MM.1S (cell line): ENCODE results near the gene FBXL20.

Source experiments
- DNase-seq: peaks from one replicate; pipeline ENCODE4 v3.0.0-alpha.2; 2015
- H2AFZ ChIP-seq: fragments of 300-600 bp; sonication (generic); 2 replicates; pipeline ENCODE4 v1.6.0; 2016; ENCODE audit warnings: antibody characterized with exemption, low read length
- H3F3A ChIP-seq: fragments of 300-600 bp; sonication (generic); 2 replicates; pipeline ENCODE4 v1.6.1; 2016; ENCODE audit warnings: mild to moderate bottlenecking, antibody characterized with exemption, low read length, moderate library complexity, mixed read lengths; ENCODE audit not compliant: insufficient read depth
- H3K27ac ChIP-seq: fragments of 300-600 bp; sonication (generic); 2 replicates; pipeline ENCODE4 v1.5.1; 2016; ENCODE audit warnings: mild to moderate bottlenecking, low read length
- H3K27me3 ChIP-seq: fragments of 300-600 bp; sonication (generic); replicated peaks from 2 replicates; pipeline ENCODE4 v1.6.0; 2016; ENCODE audit warnings: low read length; ENCODE audit not compliant: insufficient read depth
- H3K36me3 ChIP-seq: fragments of 300-600 bp; sonication (generic); replicated peaks from 2 replicates; pipeline ENCODE4 v1.6.1; 2016; ENCODE audit warnings: mild to moderate bottlenecking, low read length, mixed read lengths; ENCODE audit not compliant: insufficient read depth
- H3K4me1 ChIP-seq: fragments of 300-600 bp; sonication (generic); 2 replicates; pipeline ENCODE4 v1.6.1; 2016; ENCODE audit warnings: low read length, mixed read lengths
- H3K4me2 ChIP-seq: fragments of 300-600 bp; sonication (generic); 2 replicates; pipeline ENCODE4 v1.6.0; 2016; ENCODE audit warnings: low read depth, low read length
- H3K4me3 ChIP-seq: fragments of 300-600 bp; sonication (generic); 2 replicates; pipeline ENCODE4 v1.5.1; 2016; ENCODE audit warnings: low read length, mixed read lengths
- H3K79me2 ChIP-seq: fragments of 300-600 bp; sonication (generic); 2 replicates; pipeline ENCODE4 v1.6.1; 2016; ENCODE audit warnings: mixed run types, low read length, mixed read lengths
- H3K9ac ChIP-seq: fragments of 300-600 bp; sonication (generic); 2 replicates; pipeline ENCODE4 v1.6.1; 2016; ENCODE audit warnings: low read length, mixed read lengths
- H3K9me2 ChIP-seq: fragments of 300-600 bp; sonication (generic); replicated peaks from 2 replicates; pipeline ENCODE4 v1.6.1; 2016; ENCODE audit warnings: mild to moderate bottlenecking, low read length, mixed read lengths; ENCODE audit not compliant: insufficient read depth
- H3K9me3 ChIP-seq: fragments of 300-600 bp; sonication (generic); replicated peaks from 2 replicates; pipeline ENCODE4 v1.6.1; 2016; ENCODE audit warnings: mild to moderate bottlenecking, low read length, mixed read lengths; ENCODE audit not compliant: insufficient read depth
- H4K20me1 ChIP-seq: fragments of 300-600 bp; sonication (generic); 2 replicates; pipeline ENCODE4 v1.6.1; 2016; ENCODE audit warnings: mild to moderate bottlenecking, low read length, moderate library complexity, mixed read lengths; ENCODE audit not compliant: insufficient read depth
- EZH2 ChIP-seq: fragments of 300-600 bp; sonication (generic); optimal IDR thresholded peaks from 2 replicates; pipeline ENCODE3; 2017; ENCODE audit warnings: low read depth, mild to moderate bottlenecking, antibody characterized with exemption, low read length, mixed read lengths
- EZH2phosphoT487 ChIP-seq: fragments of 300-600 bp; sonication (generic); IDR thresholded peaks from 2 replicates; pipeline ENCODE4 v1.6.1; 2018; ENCODE audit warnings: antibody characterized with exemption, low read length
- TF ChIP-seq, protein P1 (sequence below): fragments of 300-600 bp; sonication (generic); IDR thresholded peaks from 2 replicates; pipeline ENCODE4 v1.5.1; 2016; ENCODE audit warnings: antibody characterized with exemption, low read length, mixed read lengths

The FBXL20 gene

DNA sequence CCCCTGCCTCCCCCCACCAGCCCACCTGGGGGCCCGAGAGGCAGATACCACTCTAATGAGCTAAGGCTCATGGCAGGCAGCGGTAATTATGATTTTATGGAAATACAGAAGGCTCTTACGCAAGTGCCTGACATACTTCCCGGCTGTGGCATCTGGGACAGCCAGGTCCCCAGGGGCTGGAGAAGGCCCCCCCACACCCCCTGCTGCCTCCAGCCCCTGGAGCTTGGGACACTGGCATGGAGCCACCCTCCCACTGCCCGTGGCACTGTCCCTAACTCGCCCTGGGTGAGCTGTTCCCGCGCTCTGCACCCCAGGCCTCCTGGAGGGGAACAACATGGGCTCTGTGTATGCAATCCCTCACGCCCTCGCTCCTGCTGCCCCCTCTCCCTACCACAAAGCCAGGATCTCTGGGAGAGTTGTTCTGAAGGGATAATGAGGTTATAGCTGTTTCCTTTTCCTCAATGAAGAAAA lies 170.3 kb downstream of the FBXL20 start:
- TF ChIP-seq EZH2: no peak
- TF ChIP-seq, protein P1, sequence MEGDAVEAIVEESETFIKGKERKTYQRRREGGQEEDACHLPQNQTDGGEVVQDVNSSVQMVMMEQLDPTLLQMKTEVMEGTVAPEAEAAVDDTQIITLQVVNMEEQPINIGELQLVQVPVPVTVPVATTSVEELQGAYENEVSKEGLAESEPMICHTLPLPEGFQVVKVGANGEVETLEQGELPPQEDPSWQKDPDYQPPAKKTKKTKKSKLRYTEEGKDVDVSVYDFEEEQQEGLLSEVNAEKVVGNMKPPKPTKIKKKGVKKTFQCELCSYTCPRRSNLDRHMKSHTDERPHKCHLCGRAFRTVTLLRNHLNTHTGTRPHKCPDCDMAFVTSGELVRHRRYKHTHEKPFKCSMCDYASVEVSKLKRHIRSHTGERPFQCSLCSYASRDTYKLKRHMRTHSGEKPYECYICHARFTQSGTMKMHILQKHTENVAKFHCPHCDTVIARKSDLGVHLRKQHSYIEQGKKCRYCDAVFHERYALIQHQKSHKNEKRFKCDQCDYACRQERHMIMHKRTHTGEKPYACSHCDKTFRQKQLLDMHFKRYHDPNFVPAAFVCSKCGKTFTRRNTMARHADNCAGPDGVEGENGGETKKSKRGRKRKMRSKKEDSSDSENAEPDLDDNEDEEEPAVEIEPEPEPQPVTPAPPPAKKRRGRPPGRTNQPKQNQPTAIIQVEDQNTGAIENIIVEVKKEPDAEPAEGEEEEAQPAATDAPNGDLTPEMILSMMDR: no peak
- TF ChIP-seq EZH2phosphoT487: no peak
- H3K9me3 ChIP-seq: no peaks in the 10 kb centered on the region
- H3K79me2 ChIP-seq: no peaks in the 10 kb centered on the region
- peaks cover 12% of the 10 kb centered on the region for H3K27me3 ChIP-seq
- no peaks in the 10 kb centered on the region for H4K20me1 ChIP-seq
- no peak overlapping the region; the same call in 1 of the 2 replicates for H3K4me2 ChIP-seq
- DNase-seq: no peak
- no peaks in the 10 kb centered on the region for H3K9me2 ChIP-seq
- no peaks in the 10 kb centered on the region for H3F3A ChIP-seq
- H3K9ac ChIP-seq: no peak overlapping the region
- no peak overlapping the region for H3K27ac ChIP-seq
- no peak overlapping the region for H2AFZ ChIP-seq
- no peaks in the 10 kb centered on the region for H3K36me3 ChIP-seq
- H3K4me1 ChIP-seq: 0 out of 2 replicates have a peak, but pooled peaks cover 3% of the 10 kb centered on the region
- no peak overlapping the region for H3K4me3 ChIP-seq

DNA sequence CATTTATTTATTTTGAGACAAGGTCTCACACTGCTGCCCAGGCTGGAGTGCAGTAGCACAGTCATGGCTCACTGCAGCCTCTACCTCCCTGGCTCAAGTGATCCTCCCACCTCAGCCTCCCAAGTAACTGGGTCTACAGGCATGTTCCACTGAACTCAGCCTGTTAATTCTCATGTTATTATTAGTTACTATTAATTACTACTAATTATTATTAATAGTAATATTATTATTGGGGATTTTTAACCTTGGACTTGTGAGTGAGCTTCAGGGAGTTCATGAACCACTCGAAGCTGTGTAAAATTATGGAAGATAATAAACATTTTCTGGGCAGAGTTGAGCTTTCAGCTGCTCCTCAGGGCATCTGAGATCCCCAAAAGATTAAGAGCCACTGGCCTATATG lies 171.1 kb downstream of the FBXL20 start:
- no peaks in the 10 kb centered on the region for H4K20me1 ChIP-seq
- H3K27ac ChIP-seq: no peak overlapping the region
- 0 out of 2 replicates have a peak, but pooled peaks cover 3% of the 10 kb centered on the region for H3K4me1 ChIP-seq
- H3K4me3 ChIP-seq: no peak overlapping the region
- no peaks in the 10 kb centered on the region for H3K9me3 ChIP-seq
- H3K9me2 ChIP-seq: no peaks in the 10 kb centered on the region
- no peak for DNase-seq
- no peaks in the 10 kb centered on the region for H3F3A ChIP-seq
- no peak overlapping the region for H3K9ac ChIP-seq
- no peaks in the 10 kb centered on the region for H3K79me2 ChIP-seq
- H3K4me2 ChIP-seq: no peak overlapping the region
- no peaks in the 10 kb centered on the region for H3K36me3 ChIP-seq
- peaks cover 18% of the 10 kb centered on the region for H3K27me3 ChIP-seq
- TF ChIP-seq EZH2phosphoT487 (no peak), EZH2 (no peak)
- TF ChIP-seq, protein P1: no peak
- no peak overlapping the region for H2AFZ ChIP-seq

DNA sequence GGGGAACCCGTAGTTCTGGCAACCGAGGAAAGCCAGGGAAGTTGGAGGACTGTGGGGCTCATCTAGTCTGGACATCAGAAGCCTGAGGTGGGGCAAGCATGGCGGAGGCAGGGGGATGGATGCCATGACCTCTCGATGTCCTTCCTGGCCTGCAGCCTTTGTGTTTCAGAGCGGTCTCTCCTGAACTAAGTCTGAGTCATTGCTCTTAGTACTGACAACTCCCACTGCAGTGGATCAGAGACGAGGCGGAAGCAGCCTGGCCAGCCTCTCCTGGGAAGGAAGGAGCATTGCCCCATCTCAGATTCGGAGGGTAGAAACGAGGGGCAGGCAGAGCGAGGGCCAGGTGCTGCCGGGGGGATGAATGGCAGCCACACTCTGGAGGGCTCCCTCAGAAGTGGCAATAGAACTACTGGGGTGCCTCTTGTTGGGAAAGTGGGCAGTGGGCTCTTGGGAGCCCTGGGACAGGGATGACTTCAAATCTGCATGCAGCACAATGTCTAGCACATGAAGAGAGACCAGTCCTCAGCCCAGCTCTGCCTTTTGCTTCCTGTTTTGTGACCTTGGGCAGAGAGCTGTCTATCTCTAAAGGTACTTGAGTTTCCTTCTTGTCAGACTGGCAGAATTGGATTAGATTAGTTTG lies 172.0 kb downstream of the FBXL20 start:
- Histone ChIP-seq H3K36me3 (no peaks in the 10 kb centered on the region), H3F3A (no peaks in the 10 kb centered on the region), H3K4me3 (no peak overlapping the region), H3K9me2 (no peaks in the 10 kb centered on the region), H3K27me3 (peaks cover 28% of the 10 kb centered on the region), H3K4me2 (no peak overlapping the region), H3K27ac (no peak overlapping the region), H3K9ac (no peak overlapping the region), H3K79me2 (no peaks in the 10 kb centered on the region), H3K9me3 (no peaks in the 10 kb centered on the region), H3K4me1 (0 out of 2 replicates have a peak, but pooled peaks cover 3% of the 10 kb centered on the region), H2AFZ (no peak overlapping the region), H4K20me1 (no peaks in the 10 kb centered on the region)
- no peak for TF ChIP-seq EZH2
- TF ChIP-seq, protein P1: no peak
- no peak for TF ChIP-seq EZH2phosphoT487
- no peak for DNase-seq
